ENCODE data around the gene ZMYND8. TPM values are rescaled to one million over a fixed set of nuclear protein-coding genes. Genes with fewer than 3 reads are reported as not detected.

The ZMYND8 gene
- polyA plus RNA-seq, 1 donor from 2014 or later, result 16.8 TPM

- Histone ChIP-seq H3K9ac (ENCODE audit: low read length) (no peak overlapping the region), H3K27me3 (ENCODE audit: insufficient read depth, low read depth, low read length) (no peaks in the 10 kb centered on the region), H3K4me2 (ENCODE audit: low read length) (no peak overlapping the region), H4K20me1 (ENCODE audit: insufficient read depth) (no peaks in the 10 kb centered on the region), H2AFZ (ENCODE audit: low read depth, low read length) (no peak overlapping the region), H3K9me2 (ENCODE audit: insufficient read depth, low read length) (no peaks in the 10 kb centered on the region), H3K36me3 (ENCODE audit: insufficient read depth, low read length) (no peaks in the 10 kb centered on the region), H3K9me3 (ENCODE audit: low read length) (no peaks in the 10 kb centered on the region), H3K4me3 (ENCODE audit: low read length) (peak overlapping the region; percentile 58), H3K27ac (ENCODE audit: low read length) (no peak overlapping the region), H3K79me2 (replicated peaks; ENCODE audit: insufficient read depth, low read length) (peaks cover 50% of the 10 kb centered on the region), H3F3A (ENCODE audit: insufficient read depth, low read length, poor library complexity, severe bottlenecking) (no peaks in the 10 kb centered on the region)
- TF ChIP-seq MXI1 (conservative IDR thresholded peaks at IDR 0.05; ENCODE audit: poor library complexity, severe bottlenecking), result no peak
- TF ChIP-seq EP300 (conservative IDR thresholded peaks at IDR 0.05; ENCODE audit: poor library complexity, severe bottlenecking), result no peak
- TF ChIP-seq CTCF (IDR thresholded peaks at IDR 0.05; ENCODE audit: poor library complexity, severe bottlenecking), result no peak
- no peak for TF ChIP-seq TAF1 (IDR thresholded peaks at IDR 0.05; ENCODE audit: low read depth)
- no peak for TF ChIP-seq POLR2AphosphoS5 (IDR thresholded peaks at IDR 0.05)
- TF ChIP-seq SMC3 (conservative IDR thresholded peaks at IDR 0.05; ENCODE audit: poor library complexity), result no peak
- TF ChIP-seq EZH2 (IDR thresholded peaks at IDR 0.05; ENCODE audit: borderline replicate concordance, insufficient read depth, low read length, poor library complexity, severe bottlenecking), result no peak
- TF ChIP-seq REST (IDR thresholded peaks at IDR 0.05; ENCODE audit: borderline replicate concordance), result no peak
- no peak for TF ChIP-seq RAD21 (conservative IDR thresholded peaks at IDR 0.05)
These were observed 8.7 kb downstream of the ZMYND8 start for GRCh38 chr20:47347661-47348435.

GRCh38 chr20:47346172-47346571, 10.3 kb downstream of the ZMYND8 start:
- no peaks in the 10 kb centered on the region for H3K9me3 ChIP-seq (ENCODE audit: low read length)
- H3K9ac ChIP-seq (ENCODE audit: low read length), result no peak overlapping the region
- H3K27ac ChIP-seq (ENCODE audit: low read length), result no peak overlapping the region

More at GRCh38 chr20:47346172-47346571, 10.3 kb downstream of the ZMYND8 start:
- Histone ChIP-seq H3F3A (ENCODE audit: insufficient read depth, low read length, poor library complexity, severe bottlenecking) (no peaks in the 10 kb centered on the region), H3K4me3 (ENCODE audit: low read length) (no peak overlapping the region), H4K20me1 (ENCODE audit: insufficient read depth) (no peaks in the 10 kb centered on the region), H3K27me3 (ENCODE audit: insufficient read depth, low read depth, low read length) (no peaks in the 10 kb centered on the region), H2AFZ (ENCODE audit: low read depth, low read length) (no peak overlapping the region), H3K9me2 (ENCODE audit: insufficient read depth, low read length) (no peaks in the 10 kb centered on the region), H3K4me2 (ENCODE audit: low read length) (no peak overlapping the region), H3K36me3 (ENCODE audit: insufficient read depth, low read length) (no peaks in the 10 kb centered on the region), H3K79me2 (replicated peaks; ENCODE audit: insufficient read depth, low read length) (peaks cover 33% of the 10 kb centered on the region)
- no peak for TF ChIP-seq EP300 (conservative IDR thresholded peaks at IDR 0.05; ENCODE audit: poor library complexity, severe bottlenecking)
- no peak for TF ChIP-seq SMC3 (conservative IDR thresholded peaks at IDR 0.05; ENCODE audit: poor library complexity)
- no peak for TF ChIP-seq TAF1 (IDR thresholded peaks at IDR 0.05; ENCODE audit: low read depth)
- TF ChIP-seq MXI1 (conservative IDR thresholded peaks at IDR 0.05; ENCODE audit: poor library complexity, severe bottlenecking), result no peak
- no peak for TF ChIP-seq RAD21 (conservative IDR thresholded peaks at IDR 0.05)
- no peak for TF ChIP-seq EZH2 (IDR thresholded peaks at IDR 0.05; ENCODE audit: borderline replicate concordance, insufficient read depth, low read length, poor library complexity, severe bottlenecking)
- no peak for TF ChIP-seq POLR2AphosphoS5 (IDR thresholded peaks at IDR 0.05)
- TF ChIP-seq REST (IDR thresholded peaks at IDR 0.05; ENCODE audit: borderline replicate concordance), result no peak
- no peak for TF ChIP-seq CTCF (IDR thresholded peaks at IDR 0.05; ENCODE audit: poor library complexity, severe bottlenecking)
